ENCODE results near the gene FPGS.
A peak's percentile ranks its signal among the peaks of the same experiment; 100 is the strongest.

The FPGS gene

GRCh38 chr9:127788337-127789011, 14.2 kb upstream of the FPGS start:
- H3K4me2 ChIP-seq: peak overlapping the region; percentile 92
- peak overlapping the region; percentile 96 for H3K4me3 ChIP-seq
- no peaks in the 10 kb centered on the region for H3K9me3 ChIP-seq
- TF ChIP-seq Cebpa-rat (IDR thresholded peaks at IDR 0.05): no peak
- no peaks in the 10 kb centered on the region for H3K27me3 ChIP-seq
- peak overlapping the region; percentile 98 for H3K27ac ChIP-seq
- peaks cover 55% of the 10 kb centered on the region for H4K20me1 ChIP-seq
- H3K9ac ChIP-seq: peak overlapping the region; percentile 98
- H3K36me3 ChIP-seq: peaks cover 67% of the 10 kb centered on the region
- peaks cover 79% of the 10 kb centered on the region for H3K4me1 ChIP-seq

DNA sequence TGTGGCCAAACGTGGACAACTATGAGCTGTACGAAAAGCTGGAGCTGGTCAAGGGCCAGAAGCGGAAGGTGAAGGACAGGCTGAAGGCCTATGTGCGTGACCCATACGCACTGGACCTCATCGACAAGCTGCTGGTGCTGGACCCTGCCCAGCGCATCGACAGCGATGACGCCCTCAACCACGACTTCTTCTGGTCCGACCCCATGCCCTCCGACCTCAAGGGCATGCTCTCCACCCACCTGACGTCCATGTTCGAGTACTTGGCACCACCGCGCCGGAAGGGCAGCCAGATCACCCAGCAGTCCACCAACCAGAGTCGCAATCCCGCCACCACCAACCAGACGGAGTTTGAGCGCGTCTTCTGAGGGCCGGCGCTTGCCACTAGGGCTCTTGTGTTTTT, 13.5 kb upstream of the FPGS start:
- Histone ChIP-seq H3K4me1 (peaks cover 79% of the 10 kb centered on the region), H3K36me3 (peaks cover 73% of the 10 kb centered on the region), H3K4me3 (peak overlapping the region; percentile 96), H3K9ac (peak overlapping the region; percentile 98), H3K9me3 (no peaks in the 10 kb centered on the region), H3K27me3 (no peaks in the 10 kb centered on the region), H4K20me1 (peaks cover 55% of the 10 kb centered on the region), H3K27ac (peak overlapping the region; percentile 98), H3K4me2 (peak overlapping the region; percentile 92)
- no peak for TF ChIP-seq Cebpa-rat (IDR thresholded peaks at IDR 0.05)

GRCh38 chr9:127790094-127790855, 12.4 kb upstream of the FPGS start:
- Histone ChIP-seq H3K27me3 (no peaks in the 10 kb centered on the region), H3K9ac (peak overlapping the region; percentile 98), H3K4me2 (peak overlapping the region; percentile 92), H3K27ac (peak overlapping the region; percentile 98), H3K4me3 (peak overlapping the region; percentile 96; the same call in 1 of the 2 replicates), H3K36me3 (peaks cover 73% of the 10 kb centered on the region), H3K9me3 (no peaks in the 10 kb centered on the region), H3K4me1 (peaks cover 82% of the 10 kb centered on the region), H4K20me1 (peaks cover 55% of the 10 kb centered on the region)
- TF ChIP-seq Cebpa-rat (IDR thresholded peaks at IDR 0.05): no peak

DNA sequence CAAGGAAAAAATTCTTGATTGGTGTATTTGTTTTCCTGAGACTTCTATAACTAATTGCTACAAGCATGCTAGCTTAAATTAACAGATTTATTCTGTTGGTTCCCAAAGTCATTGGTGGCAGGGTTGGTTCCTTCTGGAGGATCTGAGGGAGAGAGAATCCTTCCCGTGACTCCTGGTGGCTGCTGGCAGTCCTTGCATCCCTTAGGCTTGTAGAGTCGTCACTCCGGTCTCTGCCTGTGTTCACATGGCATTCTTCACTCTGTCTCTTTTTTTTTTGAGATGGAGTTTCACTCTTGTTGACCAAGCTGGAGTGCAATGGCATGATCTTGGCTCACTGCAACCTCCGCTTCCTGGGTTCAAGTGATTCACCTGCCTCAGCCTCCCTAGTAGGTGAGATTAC, 11.6 kb upstream of the FPGS start:
- Histone ChIP-seq H4K20me1 (peaks cover 53% of the 10 kb centered on the region), H3K36me3 (peaks cover 73% of the 10 kb centered on the region), H3K9me3 (no peaks in the 10 kb centered on the region)

DNA sequence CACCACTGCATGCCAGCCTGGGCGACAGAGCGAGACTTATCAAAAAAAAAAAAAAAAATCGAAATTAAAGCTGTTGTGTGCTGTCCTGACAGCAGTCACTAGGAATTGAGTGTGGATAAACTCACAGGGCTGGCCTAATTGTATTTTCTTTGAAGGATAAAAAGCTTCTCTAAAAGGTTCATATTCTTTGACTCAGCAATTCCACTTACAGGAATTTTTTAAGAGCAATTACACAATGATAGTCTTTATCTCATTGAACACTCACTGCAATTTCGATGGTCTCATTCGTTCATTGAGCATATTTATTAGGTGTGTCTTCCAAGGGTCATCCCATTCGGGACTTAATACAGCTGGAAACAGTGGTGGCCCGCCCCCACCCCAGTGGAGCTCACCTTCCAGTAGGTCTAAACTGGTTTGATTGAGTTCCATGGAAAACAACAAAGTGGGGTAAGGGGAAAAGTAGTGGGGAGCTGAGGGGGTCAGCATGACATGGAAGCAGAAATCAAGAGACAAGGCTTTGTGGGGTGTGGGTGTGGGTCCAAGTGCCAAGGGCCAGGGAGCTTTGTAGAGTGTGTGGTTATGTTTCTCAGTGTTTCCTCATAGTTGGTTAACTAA, 10.2 kb upstream of the FPGS start:
- Histone ChIP-seq H4K20me1 (peaks cover 39% of the 10 kb centered on the region), H3K36me3 (peaks cover 66% of the 10 kb centered on the region), H3K4me3 (peak overlapping the region; percentile 24; the same call in 1 of the 2 replicates), H3K4me1 (peaks cover 97% of the 10 kb centered on the region), H3K4me2 (peak overlapping the region; percentile 92), H3K27me3 (no peaks in the 10 kb centered on the region), H3K9me3 (no peaks in the 10 kb centered on the region), H3K9ac (peak overlapping the region; percentile 88), H3K27ac (peak overlapping the region; percentile 98)
- no peak for TF ChIP-seq Cebpa-rat (IDR thresholded peaks at IDR 0.05)

More for the DNA sequence above, 11.6 kb upstream of the FPGS start:
- Histone ChIP-seq H3K4me2 (peak overlapping the region; percentile 92), H3K9ac (no peak overlapping the region), H3K4me1 (peaks cover 90% of the 10 kb centered on the region), H3K27ac (peak overlapping the region; percentile 98; the same call in 1 of the 2 replicates), H3K4me3 (no peak overlapping the region), H3K27me3 (no peaks in the 10 kb centered on the region)
- no peak for TF ChIP-seq Cebpa-rat (IDR thresholded peaks at IDR 0.05)

DNA sequence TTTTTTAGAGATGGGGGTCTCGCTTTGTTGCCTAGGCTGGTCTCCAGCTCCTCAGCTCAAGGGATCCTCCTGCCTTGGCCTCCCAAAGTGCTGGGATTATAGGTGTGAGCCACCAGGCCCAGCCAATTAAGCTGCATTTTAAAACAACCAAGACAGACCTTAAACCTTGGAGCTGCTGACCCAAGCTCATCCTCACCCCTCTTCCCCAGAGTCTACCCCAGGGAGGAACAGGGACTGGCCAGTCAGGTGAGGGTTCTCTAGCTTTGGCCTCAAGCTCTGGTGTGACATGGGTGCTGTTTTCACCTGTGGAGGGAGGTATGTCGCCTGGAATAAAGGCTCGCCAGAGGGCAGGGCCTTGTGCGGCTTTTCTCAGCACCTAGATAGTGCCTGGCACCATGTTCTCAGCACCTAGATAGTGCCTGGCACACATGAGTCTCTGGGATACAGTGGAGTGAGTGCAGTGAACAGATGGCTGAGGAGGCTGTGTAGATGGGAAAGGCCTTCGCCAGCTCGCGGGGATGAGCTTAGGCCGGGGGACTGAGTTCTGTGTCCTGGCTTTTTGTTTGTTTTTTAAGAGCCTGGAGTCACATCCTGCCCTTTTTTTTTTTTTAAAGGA, 9.5 kb upstream of the FPGS start:
- Histone ChIP-seq H3K9ac (peak overlapping the region; percentile 88), H3K9me3 (no peaks in the 10 kb centered on the region), H3K4me2 (peak overlapping the region; percentile 92), H3K36me3 (peaks cover 59% of the 10 kb centered on the region), H3K27ac (peak overlapping the region; percentile 98), H3K4me3 (peak overlapping the region; percentile 24; the same call in 1 of the 2 replicates), H3K4me1 (peaks cover 97% of the 10 kb centered on the region), H3K27me3 (no peaks in the 10 kb centered on the region), H4K20me1 (peaks cover 32% of the 10 kb centered on the region)
- no peak for TF ChIP-seq Cebpa-rat (IDR thresholded peaks at IDR 0.05)

DNA sequence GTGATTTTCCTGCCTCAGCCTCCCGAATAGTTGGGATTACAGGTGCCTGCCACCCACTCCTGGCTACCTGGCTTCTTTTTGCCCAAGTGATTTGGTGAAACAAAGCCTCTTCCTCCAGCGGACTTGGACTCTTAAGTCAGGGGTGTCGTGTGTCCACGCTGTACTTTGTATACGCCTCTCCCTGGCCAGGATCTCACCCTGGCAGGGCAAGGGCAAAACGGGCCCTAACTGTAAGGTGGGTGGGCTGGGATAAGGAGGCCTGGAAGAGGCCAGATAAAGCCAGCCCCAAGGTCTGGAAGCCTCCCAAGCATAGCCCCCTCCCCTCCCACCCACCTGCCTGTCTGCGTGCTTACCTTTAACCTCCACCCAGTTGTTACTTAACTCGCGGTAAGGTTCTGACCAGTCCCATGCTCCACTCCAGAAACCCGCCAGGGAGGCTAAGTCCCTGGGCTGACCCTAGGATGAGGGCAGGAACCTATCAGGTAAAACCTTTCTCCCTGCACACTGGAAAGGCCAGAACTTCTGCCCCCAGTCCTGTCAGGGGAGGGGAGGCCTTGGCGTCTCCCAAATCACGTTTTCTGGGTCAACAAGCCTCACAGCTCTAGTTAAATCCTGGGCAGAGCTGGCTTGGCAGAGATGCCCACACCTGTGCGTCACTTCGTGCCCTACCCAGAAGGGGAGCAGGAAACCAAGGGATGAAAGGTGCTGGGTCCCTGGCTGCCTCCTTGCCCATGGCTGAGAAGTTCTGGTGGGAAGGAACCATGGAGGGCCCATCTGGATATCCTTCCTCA, 8.5 kb upstream of the FPGS start:
- no peak for TF ChIP-seq Cebpa-rat (IDR thresholded peaks at IDR 0.05)
- Histone ChIP-seq H3K27me3 (no peaks in the 10 kb centered on the region), H3K36me3 (peaks cover 49% of the 10 kb centered on the region), H3K27ac (peak overlapping the region; percentile 98), H3K4me3 (no peak overlapping the region), H3K9ac (peak overlapping the region; percentile 88), H3K9me3 (no peaks in the 10 kb centered on the region), H4K20me1 (peaks cover 22% of the 10 kb centered on the region), H3K4me1 (peaks cover 97% of the 10 kb centered on the region), H3K4me2 (peak overlapping the region; percentile 92)

DNA sequence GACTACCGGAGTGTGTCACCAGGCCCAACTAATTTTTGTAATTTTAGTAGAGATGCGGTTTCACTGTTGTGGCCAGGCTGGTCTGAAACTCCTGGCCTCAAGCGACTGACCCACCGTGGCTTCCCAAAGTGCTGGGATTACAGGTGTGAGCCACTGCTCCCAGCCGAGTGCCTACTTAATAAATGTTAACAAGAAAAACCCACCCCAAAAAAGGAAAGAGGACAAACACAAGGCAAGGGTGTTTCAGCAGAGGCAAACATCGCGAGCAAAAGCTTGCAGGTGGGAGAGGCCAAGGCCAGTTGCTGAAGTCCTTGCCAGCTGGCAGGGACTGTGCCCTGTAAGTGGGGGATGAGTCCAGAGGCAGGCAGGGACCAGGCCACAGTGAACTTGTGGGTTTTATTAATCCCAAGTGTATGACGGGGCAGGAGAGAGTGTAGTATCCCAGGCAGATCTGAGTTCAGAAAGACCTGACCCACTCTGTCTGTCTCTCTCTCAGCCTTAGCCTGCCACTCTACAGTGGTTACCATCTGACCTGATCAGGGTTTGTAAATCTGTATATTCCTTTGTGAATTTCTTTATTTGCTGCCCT, 6.4 kb upstream of the FPGS start:
- 0 out of 2 replicates have a peak overlapping the region, but pooled peaks have one; percentile 4 for H3K4me3 ChIP-seq

More for the DNA sequence above, 6.4 kb upstream of the FPGS start:
- peak overlapping the region; percentile 98 for H3K27ac ChIP-seq
- no peak for TF ChIP-seq Cebpa-rat (IDR thresholded peaks at IDR 0.05)
- H3K36me3 ChIP-seq: peaks cover 28% of the 10 kb centered on the region
- no peaks in the 10 kb centered on the region for H3K9me3 ChIP-seq
- H3K4me1 ChIP-seq: peaks cover 97% of the 10 kb centered on the region
- peak overlapping the region; percentile 88 for H3K9ac ChIP-seq
- 0 out of 2 replicates have a peak, but pooled peaks cover under 1% of the 10 kb centered on the region for H4K20me1 ChIP-seq
- peak overlapping the region; percentile 92 for H3K4me2 ChIP-seq
- H3K27me3 ChIP-seq: no peaks in the 10 kb centered on the region
